HL-60 (cell line): ENCODE results near the gene UGT1A7.

Experiments used
- POLR2AphosphoS5 ChIP-seq: IDR thresholded peaks from 2 replicates; pipeline ENCODE4 v1.6.1; 2012; ENCODE audit warnings: low read depth
- SPI1 ChIP-seq: IDR thresholded peaks from 2 replicates; pipeline ENCODE4 v1.6.1; 2012; ENCODE audit warnings: low read depth, mild to moderate bottlenecking, borderline replicate concordance
- TF ChIP-seq, protein P1 (sequence below): IDR thresholded peaks from one replicate; pipeline ENCODE4 v1.5.1; 2011; ENCODE audit warnings: low read length, control low read depth, inconsistent platforms; ENCODE audit not compliant: insufficient read depth
- TF ChIP-seq, protein P2 (sequence below): IDR thresholded peaks from 2 replicates; pipeline ENCODE4 v1.6.1; 2012; ENCODE audit warnings: low read depth; ENCODE audit not compliant: insufficient replicate concordance

DNA sequence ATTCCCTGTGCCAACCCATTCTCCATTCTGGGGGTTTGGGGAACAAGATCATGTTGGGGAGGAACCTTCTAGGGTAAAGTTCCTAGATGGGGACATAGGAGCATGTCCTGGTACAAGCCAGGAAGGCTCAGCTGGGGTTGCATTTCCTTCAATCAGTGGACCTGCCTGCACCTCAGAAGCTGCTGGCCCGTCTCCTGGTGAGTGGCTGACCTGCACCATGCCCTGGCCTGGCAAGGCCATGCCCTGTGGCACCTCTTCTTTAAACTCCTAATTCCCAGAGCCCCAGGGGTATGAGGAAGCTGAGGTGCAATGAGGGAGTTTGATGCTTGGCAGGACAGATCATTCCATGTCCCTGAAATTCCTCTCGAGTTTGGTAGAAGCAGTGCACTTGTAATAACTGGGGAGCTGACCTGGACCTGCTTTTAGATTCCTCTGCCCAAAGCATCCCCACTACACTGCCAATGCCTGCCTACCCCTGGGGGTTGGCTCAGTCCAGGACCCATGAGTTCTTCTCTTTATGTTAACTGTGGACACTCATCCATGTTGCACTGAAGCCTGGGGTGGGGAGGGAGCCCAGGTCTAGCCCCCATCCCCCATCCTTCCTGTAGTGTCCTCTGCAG, 121.7 kb downstream of the UGT1A7 start:
- TF ChIP-seq, protein P1, sequence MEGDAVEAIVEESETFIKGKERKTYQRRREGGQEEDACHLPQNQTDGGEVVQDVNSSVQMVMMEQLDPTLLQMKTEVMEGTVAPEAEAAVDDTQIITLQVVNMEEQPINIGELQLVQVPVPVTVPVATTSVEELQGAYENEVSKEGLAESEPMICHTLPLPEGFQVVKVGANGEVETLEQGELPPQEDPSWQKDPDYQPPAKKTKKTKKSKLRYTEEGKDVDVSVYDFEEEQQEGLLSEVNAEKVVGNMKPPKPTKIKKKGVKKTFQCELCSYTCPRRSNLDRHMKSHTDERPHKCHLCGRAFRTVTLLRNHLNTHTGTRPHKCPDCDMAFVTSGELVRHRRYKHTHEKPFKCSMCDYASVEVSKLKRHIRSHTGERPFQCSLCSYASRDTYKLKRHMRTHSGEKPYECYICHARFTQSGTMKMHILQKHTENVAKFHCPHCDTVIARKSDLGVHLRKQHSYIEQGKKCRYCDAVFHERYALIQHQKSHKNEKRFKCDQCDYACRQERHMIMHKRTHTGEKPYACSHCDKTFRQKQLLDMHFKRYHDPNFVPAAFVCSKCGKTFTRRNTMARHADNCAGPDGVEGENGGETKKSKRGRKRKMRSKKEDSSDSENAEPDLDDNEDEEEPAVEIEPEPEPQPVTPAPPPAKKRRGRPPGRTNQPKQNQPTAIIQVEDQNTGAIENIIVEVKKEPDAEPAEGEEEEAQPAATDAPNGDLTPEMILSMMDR: no peak
- TF ChIP-seq, protein P2, sequence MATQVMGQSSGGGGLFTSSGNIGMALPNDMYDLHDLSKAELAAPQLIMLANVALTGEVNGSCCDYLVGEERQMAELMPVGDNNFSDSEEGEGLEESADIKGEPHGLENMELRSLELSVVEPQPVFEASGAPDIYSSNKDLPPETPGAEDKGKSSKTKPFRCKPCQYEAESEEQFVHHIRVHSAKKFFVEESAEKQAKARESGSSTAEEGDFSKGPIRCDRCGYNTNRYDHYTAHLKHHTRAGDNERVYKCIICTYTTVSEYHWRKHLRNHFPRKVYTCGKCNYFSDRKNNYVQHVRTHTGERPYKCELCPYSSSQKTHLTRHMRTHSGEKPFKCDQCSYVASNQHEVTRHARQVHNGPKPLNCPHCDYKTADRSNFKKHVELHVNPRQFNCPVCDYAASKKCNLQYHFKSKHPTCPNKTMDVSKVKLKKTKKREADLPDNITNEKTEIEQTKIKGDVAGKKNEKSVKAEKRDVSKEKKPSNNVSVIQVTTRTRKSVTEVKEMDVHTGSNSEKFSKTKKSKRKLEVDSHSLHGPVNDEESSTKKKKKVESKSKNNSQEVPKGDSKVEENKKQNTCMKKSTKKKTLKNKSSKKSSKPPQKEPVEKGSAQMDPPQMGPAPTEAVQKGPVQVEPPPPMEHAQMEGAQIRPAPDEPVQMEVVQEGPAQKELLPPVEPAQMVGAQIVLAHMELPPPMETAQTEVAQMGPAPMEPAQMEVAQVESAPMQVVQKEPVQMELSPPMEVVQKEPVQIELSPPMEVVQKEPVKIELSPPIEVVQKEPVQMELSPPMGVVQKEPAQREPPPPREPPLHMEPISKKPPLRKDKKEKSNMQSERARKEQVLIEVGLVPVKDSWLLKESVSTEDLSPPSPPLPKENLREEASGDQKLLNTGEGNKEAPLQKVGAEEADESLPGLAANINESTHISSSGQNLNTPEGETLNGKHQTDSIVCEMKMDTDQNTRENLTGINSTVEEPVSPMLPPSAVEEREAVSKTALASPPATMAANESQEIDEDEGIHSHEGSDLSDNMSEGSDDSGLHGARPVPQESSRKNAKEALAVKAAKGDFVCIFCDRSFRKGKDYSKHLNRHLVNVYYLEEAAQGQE: no peak
- TF ChIP-seq POLR2AphosphoS5: no peak
- no peak for TF ChIP-seq SPI1
